T-helper 1 cell (primary cell): ENCODE measurements around the gene B3GAT2.
A peak's percentile ranks its signal among the peaks of the same experiment; 100 is the strongest.

ENCODE experiments used
- DNase-seq, 5 donors: peaks; one replicate each; pipeline ENCODE4 v3.0.0-alpha.2; 2012 to 2020

Gene B3GAT2

DNA sequence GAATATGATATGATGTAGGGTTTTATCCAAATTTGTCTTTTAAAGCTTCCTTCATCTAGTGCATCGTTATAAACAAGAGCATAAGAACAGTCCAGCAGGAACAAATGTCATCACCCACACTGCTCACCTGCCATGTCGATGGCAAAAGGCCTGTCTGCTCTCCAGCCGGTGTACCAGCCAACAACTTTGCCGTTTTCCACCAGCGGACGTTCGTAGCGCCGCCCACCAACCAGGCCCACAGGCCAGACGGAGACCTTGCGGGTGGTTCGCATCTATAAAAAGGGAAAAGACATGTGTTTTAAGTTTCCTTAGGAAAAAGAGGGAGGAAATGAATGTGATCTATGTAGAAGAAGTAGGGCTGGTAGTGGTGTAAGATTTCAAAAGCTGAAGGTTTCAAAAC lies 62.9 kb downstream of the B3GAT2 start:
- no peak for DNase-seq

DNA sequence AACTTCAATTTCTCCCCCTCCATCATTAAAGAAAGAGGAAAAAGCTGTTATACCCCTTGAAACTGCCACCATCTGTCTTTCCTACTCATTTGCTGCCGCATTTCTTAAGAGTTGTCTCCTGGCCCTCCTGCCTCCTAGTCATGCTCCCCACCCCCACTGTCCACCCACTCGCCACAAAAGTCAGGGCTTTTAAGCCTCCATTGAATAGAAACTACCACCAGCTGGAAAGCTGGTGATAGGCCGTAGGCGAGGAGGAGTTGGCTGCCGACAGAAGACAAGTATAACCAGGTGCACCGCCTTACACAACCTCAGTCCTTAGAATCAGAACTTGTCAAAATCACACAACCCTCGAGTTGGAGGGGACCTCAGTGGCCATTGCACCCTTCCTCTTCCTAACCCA lies 67.6 kb downstream of the B3GAT2 start:
- no peak for DNase-seq

DNA sequence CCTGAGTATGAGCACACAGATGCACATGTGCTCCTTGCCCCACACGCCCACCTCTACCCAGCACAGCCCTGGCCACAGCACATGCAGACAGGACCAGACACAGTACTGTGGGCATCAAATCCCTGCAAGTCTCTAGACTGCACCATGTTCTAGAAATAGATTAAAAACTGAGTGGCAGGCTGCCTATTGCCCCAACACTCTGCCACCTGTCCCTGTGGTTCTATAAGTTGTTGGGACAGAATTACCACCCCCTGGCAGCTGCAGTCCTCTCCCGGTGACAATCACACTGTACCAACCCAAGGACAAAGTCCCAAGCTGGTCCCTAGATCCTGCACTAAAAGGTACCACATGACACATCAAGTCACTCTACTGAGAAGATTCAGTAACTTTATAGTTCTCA lies 70.2 kb downstream of the B3GAT2 start:
- DNase-seq = no peak

DNA sequence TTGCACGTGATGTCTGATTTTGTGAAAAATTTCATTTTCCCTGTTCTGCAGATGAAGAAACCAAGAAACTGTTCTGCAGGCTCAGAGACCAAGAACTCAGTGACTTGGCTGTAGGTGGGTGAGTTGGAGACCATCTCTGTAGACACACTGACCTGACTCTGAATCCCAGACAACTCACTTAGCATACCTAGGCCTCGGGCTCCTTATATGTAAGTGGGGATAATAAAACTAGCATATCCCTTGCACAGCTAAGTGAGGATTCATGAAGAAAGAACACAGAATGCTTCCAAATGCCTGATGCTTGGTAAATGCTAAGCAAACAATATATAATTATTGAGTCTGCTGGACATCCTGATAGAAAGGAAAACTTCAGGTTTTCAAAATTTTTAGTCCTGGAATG lies 70.8 kb downstream of the B3GAT2 start:
- no peak for DNase-seq

DNA sequence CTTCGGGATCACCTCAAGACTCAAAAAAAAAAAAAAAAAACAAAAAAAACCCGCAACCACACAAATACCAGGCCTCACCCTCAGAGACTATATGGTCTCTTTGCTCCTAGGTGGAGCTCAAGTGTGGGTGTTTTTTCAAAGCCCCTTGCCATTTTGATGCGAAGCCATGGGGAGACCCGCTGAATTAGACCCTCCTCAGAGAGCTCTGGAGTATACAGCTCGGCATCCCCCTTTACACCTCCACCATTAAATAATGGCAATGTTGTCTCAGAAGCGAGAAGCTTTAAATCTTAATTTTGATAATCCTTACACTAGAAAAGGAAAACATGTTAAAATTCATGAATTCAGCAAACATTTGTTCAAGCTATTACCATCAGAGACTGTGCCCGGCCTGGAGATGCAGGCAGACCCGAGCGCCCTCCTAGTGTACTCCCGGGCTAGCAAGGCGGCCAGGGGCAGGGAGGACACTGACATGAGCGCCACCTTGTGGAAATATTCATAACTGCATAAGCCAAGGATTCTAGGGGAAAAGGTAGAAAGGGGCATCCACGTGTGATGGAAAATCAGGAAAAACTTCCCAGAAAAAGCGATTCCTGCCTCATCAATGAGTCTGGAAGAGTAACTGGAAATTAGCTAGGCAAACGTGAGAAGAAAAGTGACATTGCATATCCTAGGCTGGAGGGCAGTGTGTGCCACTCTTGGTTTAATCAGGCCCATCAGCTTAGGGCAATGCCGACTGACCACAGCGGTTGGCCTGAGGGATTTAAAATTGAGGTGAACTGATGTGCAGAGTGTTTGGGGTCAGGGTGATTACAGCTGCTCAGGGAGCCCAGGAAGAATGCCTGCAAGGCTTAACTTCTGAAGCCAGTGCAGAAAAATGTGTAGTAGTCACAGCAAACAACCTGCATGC lies 72.5 kb downstream of the B3GAT2 start:
- peak in 4 of 5 donors; percentile 31 to 52 (median 36) for DNase-seq

DNA sequence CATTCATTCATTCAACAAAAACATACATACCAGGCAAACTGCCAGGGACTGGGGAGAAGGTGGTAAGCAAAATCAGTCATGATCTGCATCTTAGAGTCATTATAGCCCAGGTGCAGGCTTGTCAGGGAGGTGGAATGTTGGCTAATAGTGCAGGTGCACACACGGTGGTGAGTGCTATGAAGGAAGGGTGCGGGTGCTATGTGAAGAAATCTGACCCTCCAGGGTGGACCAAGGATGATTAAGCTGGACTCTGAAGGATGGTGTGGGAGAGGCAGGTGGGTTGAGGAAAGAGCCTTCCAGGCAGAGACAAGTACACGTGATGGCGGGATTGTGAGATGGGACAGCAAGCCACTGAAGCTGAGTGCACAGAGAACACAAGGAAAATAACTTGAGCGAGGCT lies 77.4 kb downstream of the B3GAT2 start:
- no peak for DNase-seq

DNA sequence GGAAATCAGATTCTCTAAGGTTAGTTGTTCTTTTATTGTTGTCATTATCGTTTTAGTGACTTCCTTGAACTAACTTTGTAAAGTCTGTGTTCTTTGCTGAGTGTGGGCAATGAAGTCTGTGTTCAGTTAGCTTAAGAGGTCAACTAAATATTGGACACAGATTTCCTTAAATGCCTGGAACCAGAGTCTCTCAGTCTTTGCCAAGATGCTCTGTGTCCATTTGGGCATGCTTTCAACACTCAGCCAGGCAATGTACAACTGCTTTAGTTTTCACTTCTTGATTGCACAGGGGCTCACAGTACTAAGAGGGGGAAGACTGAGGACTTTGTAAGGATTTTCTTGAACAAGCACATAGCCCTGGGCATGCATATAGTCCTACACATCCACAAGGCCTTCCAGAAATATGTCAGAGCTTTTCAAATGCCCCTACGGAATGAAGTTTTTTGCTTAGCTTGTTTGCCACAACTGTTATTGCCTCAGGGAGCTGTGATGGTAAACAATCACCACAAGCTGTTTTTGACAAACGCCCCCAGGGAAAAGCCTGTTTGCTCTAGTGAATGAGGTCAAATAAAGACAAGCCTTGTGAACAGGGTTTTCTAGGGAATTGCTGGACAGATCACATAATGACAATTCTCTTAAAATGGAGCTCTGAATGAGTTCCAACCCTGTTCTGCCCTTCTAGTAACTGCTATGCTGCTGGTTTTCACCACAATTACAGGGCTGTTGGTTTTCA lies 82.5 kb downstream of the B3GAT2 start:
- DNase-seq = no peak

DNA sequence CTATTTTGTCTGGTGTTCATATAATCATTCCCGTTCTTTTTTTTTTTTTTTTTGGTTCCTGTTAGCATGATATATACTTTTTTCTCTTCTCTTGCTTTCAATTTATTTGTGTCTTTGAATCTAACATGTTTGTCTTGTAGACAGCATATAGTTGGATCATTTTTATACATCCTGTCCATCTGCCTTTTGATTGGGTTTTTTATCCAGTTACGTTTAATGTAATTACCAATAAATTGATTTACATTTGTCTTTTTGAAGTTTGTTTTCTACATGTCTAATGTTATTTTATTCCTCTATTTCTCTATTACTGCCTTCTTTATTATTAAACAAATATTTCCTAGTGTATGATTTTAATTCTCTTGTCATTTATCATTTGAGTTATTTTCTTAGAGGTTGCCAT lies 84.4 kb downstream of the B3GAT2 start:
- DNase-seq = no peak

DNA sequence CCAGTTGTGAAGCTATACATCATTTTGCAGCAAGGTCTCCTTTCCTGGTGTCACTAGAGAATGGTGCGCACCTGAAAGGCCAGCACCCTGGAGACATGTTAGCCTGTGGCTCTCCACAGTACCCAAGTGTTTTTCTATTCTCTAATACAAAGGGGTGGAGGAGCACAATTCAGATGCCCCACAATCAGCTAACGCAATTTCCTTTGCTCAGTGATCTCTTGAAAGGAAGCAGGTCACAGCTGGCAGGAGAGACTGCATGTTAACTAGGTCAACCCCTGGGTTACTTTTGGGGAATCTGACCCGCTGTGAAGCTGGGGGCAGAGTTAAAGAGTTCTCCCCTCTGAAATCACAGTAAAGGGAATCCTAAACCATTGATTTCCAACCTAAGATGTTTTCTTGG lies 92.5 kb downstream of the B3GAT2 start:
- DNase-seq = no peak

DNA sequence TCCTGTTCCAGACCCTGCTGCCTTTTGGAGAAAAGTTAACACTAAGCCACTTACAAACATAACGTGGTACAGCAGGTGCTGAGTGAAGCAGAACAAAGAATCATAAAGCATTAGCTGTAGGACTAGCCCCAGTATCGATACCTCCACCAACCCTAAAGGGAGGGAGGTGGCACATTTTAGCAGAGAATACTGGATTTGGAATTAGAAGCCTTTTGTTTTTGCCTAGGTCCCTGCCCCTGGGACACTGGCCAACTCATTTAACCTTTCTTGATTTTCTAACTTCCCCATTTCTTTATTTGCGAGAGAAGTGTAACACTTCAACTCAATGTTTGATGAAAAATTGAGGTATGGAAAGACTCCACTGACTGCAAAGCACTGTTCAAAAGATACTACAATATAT lies 93.5 kb downstream of the B3GAT2 start:
- no peak for DNase-seq

DNA sequence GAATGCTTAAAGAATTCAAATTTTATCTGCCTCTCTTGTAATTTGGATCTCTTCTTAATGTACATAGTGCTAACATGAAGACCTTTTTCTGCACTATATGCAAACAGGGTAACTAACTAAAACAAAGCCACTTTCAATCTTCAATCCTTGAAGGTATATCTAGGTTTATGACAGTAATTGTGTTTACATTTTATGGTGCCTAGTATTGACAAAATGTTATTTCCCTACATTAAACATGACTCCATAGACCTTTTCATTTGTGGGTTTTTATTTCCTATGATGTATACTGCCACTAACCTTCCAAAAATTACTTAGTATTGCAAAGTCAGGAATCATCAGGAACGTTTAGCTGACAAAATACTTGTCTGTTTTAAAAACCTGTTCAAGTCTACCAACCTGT lies 95.9 kb downstream of the B3GAT2 start:
- DNase-seq = no peak

DNA sequence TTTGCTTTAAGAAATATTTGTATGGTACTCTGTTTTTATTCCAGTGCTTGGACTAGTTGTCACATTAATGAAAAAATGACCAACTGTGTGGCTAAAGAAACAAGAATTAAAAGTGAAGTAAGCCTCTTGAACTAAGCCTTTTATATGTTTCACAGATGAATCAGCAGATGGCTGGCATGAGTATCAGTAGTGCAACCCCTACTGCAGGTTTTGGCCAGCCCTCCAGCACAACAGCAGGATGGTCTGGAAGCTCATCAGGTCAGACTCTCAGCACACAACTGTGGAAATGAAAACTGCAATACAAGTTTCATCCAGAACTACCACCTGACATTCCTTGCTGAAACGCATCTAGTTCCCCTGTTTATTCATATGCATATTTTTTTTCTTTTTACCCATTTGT lies 96.8 kb downstream of the B3GAT2 start:
- DNase-seq = no peak

DNA sequence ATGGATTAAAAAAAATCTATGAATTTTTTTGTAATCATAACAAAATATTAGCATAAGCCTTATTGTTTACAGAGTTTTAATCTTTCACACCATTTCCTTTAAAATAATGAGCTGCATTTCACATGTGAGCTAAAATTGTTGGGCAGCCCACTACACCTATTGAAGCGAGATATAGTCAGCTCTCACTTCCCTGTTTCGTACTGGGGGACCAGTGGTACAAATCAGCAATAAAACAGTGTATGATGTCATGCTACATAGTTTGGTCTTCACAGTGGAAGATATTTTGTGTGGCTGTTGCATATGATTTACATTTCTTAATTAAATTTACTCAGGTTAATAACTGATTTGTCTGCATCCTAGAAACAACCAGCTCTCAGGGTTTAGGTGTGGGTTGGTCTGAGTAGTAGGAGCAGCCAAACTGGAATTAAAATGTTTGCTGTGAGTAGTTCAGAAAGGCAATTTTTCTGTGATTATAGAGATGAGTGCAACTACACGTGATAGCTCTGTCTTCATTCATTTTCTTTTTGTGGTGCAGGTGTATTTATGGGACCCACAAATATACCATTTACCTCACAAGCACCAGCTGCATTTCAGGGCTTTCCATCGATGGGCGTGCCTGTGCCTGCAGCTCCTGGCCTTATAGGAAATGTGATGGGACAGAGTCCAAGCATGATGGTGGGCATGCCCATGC lies 99.3 kb downstream of the B3GAT2 start:
- DNase-seq = no peak

DNA sequence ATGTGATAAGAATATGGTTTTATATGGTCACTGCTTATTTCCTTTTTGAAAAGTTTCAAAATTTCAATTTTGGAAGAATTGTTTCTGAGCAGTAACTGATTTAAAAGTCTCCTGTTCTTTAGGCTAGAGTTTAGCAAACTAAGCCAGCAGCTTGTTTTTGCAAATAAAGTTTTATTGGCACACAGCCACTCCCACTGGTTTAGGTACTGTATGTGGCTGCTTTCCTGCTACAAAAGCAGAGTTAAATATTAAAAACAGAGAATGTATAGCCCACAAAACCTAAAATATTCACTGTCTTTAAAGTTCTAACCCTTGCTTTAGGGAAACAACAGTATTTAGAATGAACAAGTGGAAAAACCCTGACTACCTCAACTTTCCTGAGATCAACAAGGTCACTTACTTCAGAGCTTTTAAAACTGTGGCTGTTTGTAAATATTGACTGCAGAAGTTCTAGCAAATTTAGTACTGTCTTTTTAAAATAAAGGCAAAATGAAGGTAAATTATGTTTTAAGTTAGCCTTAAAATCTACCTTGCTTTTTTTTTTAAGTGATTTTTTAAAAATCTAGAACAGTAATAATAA lies 104.1 kb downstream of the B3GAT2 start:
- no peak for DNase-seq

DNA sequence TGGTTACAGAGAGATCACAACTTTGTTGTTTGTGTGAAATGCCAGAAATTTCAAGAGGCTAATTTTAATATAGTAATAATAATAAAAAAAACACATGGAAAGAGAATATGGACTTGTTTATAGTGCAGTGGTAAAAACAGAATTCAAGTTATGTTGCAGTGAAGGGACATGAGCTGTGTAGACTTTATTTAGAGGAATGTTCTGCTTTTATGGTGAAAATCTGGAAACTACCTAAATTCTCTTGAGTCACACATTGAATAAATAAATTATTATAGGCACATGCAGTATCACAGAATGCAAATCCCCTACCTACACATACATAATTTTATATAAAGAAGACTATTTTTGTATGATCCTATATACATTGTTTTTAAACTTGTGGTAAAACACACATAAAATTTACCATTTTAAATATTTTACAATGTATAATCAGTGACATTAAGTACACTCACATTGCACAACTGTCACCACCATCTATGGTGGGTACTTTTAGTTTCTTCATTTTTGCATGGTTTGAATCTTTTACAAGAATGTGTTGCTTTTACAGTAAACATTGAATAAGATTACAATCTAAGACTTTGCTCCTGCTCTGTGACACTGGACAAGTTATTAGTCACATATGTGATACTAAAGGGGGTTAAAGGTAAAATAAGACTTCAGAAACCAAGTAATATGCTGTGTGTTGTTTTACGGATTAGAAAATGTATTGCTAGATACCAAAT lies 107.4 kb downstream of the B3GAT2 start:
- no peak for DNase-seq

DNA sequence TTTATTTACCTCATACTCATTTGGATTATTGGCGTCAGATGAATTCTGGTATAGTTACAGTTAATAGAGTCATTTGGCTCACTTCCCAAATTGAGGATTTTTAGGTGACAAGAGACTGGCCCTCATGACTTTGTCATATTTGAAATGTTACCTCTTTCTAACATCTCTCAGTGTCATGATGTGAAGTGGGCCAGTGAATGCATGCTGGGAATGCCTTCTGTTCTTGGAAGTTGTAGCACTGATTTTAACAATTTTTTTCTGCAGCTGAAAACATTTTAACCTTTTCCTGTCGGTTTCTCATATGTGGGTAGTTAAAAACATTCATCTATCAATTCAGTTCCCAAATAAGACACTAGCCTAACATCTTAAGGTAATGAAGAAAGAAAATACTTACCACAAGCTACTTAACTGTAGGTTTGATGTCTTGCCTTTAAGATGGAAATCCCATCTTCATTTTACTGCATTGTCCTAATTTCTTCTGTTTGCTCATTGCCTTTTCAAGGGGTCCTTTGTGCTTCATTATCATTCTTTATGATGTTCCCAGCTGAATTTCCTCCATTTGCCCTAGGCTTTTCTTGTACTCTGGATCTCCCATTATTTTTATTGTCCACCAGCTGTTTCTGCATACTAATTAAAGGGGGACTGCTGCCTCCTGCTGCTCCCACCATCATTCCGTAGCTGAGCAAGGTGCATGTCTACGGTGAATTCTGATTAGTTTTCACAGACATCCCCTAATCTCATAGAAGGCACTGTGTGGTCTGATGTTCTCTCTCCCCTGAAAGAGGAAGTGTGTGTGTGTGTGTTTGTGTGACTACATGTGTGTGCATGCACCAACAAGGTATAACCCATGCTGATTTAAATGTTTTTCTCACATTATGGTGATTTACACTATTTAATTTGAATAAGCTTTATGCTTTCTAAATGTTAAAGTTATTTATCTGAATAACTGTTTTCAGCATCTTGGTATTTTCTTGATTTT lies 109.5 kb downstream of the B3GAT2 start:
- no peak for DNase-seq

DNA sequence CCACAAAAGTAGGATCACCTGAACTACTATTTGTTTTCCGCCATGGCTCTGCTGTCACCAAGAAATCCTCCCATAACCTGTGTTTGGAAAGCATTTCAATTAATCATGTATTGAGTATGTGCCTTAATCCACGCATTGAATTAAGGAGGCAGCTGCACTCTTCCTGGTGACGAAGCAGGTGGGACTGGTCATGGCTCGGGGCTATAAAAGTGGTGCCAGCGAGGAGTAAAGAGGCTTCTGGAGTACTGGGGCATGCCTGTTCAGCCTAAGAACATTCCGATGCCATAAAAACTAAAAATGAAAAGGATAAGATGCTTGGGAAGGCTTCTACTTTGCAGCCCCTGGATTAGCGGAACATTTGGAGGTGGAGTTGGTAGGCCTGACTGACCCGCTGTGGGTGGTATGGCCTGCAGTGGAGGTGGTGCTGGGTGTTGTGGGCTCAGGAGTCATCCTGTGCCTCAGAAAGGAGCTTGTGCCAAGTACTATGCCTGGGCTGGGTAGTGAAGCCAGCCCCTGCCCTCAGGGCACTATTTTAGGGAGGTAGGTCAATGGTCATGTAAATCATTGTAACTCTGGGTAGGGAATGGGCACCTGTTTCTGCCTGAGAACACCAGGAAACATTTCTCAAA lies 110.5 kb downstream of the B3GAT2 start:
- no peak for DNase-seq

DNA sequence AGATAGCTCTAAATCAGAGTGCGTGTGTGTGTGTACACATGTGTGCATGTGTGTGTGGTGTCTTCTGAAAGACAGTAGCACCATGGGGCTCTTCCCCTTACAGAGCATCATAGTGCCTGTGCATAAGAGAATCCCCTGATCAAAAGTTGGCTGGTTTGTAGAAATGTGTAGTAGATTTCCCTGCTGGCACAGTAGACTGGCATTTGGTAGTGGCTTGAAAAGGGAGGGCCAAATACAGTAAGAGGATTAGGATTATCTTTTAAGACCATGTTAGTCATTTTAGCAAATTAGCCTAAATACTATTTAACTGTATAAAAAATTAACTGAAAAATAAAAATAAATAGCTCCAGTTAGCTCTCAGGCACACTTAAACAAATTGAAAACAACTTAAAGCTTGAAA lies 112.6 kb downstream of the B3GAT2 start:
- no peak for DNase-seq

DNA sequence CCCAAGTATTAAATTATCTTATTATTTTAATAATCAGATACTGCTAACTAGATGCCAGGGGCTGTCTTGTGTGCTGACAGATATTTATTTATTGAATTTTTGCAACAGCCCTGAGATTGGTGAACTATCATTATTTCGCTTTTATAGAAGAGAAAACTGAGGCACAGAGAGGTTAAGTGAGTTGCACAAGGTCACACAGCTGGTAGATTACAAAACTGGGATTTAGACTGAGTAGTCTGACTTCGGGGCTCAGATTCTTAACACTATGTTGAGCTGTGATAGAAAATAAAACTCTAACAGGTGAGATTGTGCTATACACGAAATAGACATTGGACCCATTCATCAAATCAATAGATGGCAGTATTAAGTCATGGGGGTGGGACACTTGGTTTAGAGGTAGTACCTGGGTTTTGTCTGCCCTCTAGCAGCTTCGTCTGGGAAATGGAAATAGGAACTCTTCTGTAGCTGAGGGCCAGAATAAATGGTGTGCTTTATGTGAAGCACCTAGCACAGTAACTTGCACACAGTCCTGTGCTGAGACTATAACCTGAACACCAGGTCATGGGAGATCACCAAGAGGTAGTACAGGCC lies 113.4 kb downstream of the B3GAT2 start:
- DNase-seq = no peak

DNA sequence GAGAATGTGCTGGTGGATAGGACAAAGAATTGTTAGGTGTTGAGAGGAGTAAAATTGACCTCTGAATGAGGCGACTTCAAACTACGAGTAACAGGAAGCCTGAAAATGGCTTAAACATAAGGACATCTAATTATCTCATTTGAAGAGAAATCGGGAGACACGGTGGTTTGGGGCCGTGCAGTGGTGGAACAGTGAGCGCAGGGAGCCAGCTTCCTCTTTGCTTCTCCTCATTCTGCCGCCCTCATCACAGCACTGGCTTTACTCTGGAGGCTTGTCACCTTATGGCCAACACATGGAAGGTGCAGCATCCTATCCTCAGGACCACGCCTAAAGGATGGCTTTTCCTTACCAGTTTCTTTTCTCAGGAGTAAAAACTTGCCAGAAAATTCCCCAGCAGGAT lies 114.3 kb downstream of the B3GAT2 start:
- no peak for DNase-seq
